PFSK-1 (cell line): ENCODE measurements around the gene SEMA4G.

Source experiments
- FOXP2 ChIP-seq: optimal IDR thresholded peaks from 2 replicates; pipeline ENCODE3; 2011; ENCODE audit warnings: borderline replicate concordance, control low read depth, inconsistent platforms; ENCODE audit not compliant: insufficient read depth; ENCODE audit errors: extremely low read length, extremely low read depth
- POLR2AphosphoS5 ChIP-seq: IDR thresholded peaks from 2 replicates; pipeline ENCODE4 v1.6.1; 2012; ENCODE audit warnings: low read depth, mild to moderate bottlenecking, control low read depth, low read length, moderate library complexity
- REST ChIP-seq, 2 experiments: IDR thresholded peaks; 2 replicates each; pipeline versions ENCODE4 v1.6.1 to v1.8.0; 2011 to 2012; ENCODE audit warnings: low read depth in 2 of 2, low read length in 2 of 2, control low read depth in 1 of 2, inconsistent platforms in 1 of 2, mild to moderate bottlenecking in 1 of 2, moderate library complexity in 1 of 2; ENCODE audit not compliant: insufficient read depth in 1 of 2
- SIN3A ChIP-seq: IDR thresholded peaks from 2 replicates; pipeline ENCODE4 v1.6.1; 2012; ENCODE audit warnings: mild to moderate bottlenecking, low read length, moderate library complexity, borderline replicate concordance; ENCODE audit not compliant: insufficient read depth
- TAF1 ChIP-seq: IDR thresholded peaks from 2 replicates; pipeline ENCODE4 v1.6.1; 2012; ENCODE audit warnings: low read length, control low read depth, borderline replicate concordance; ENCODE audit not compliant: insufficient read depth

The SEMA4G gene

GRCh38 chr10:100930368-100930767 lies 38.9 kb upstream of the SEMA4G start:
- TF ChIP-seq REST (IDR thresholded peaks at IDR 0.05; ENCODE audit: insufficient read depth in 1 of 2, low read depth in 2 of 2, low read length in 2 of 2) (no peak), SIN3A (no peak), TAF1 (no peak), POLR2AphosphoS5 (no peak)

GRCh38 chr10:100934084-100934659 lies 35.1 kb upstream of the SEMA4G start:
- no peak for TF ChIP-seq SIN3A
- TF ChIP-seq POLR2AphosphoS5: no peak
- TF ChIP-seq REST (IDR thresholded peaks at IDR 0.05; ENCODE audit: insufficient read depth in 1 of 2, low read depth in 2 of 2, low read length in 2 of 2): no peak
- TF ChIP-seq TAF1: no peak
- TF ChIP-seq FOXP2: no peak

GRCh38 chr10:100939763-100940344 lies 29.4 kb upstream of the SEMA4G start:
- TF ChIP-seq TAF1 (no peak), FOXP2 (no peak), SIN3A (no peak), POLR2AphosphoS5 (no peak)

- TF ChIP-seq SIN3A (no peak), REST (IDR thresholded peaks at IDR 0.05; ENCODE audit: insufficient read depth in 1 of 2, low read depth in 2 of 2, low read length in 2 of 2) (no peak), POLR2AphosphoS5 (no peak), TAF1 (no peak), FOXP2 (no peak)
Measured at GRCh38 chr10:100942229-100942628, 27.1 kb upstream of the SEMA4G start.

GRCh38 chr10:100943508-100943907 lies 25.8 kb upstream of the SEMA4G start:
- no peak for TF ChIP-seq REST (IDR thresholded peaks at IDR 0.05; ENCODE audit: insufficient read depth in 1 of 2, low read depth in 2 of 2, low read length in 2 of 2)
- no peak for TF ChIP-seq POLR2AphosphoS5
- TF ChIP-seq TAF1: no peak
- TF ChIP-seq SIN3A: no peak
- TF ChIP-seq FOXP2: no peak
